ENCODE results near the gene NEK10.

NEK10 gene

GRCh38 chr3:27089645-27090044 is 279.5 kb downstream of the NEK10 start:
- no peak overlapping the region for H3K4me3 ChIP-seq (ENCODE audit: low read depth, low read length)
- no peak for DNase-seq (ENCODE audit: low read depth)
- TF ChIP-seq, protein P1, sequence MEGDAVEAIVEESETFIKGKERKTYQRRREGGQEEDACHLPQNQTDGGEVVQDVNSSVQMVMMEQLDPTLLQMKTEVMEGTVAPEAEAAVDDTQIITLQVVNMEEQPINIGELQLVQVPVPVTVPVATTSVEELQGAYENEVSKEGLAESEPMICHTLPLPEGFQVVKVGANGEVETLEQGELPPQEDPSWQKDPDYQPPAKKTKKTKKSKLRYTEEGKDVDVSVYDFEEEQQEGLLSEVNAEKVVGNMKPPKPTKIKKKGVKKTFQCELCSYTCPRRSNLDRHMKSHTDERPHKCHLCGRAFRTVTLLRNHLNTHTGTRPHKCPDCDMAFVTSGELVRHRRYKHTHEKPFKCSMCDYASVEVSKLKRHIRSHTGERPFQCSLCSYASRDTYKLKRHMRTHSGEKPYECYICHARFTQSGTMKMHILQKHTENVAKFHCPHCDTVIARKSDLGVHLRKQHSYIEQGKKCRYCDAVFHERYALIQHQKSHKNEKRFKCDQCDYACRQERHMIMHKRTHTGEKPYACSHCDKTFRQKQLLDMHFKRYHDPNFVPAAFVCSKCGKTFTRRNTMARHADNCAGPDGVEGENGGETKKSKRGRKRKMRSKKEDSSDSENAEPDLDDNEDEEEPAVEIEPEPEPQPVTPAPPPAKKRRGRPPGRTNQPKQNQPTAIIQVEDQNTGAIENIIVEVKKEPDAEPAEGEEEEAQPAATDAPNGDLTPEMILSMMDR (IDR thresholded peaks at IDR 0.05; ENCODE audit: low read depth, low read length, missing control alignments), result no peak

GRCh38 chr3:27089068-27089467 is 280.1 kb downstream of the NEK10 start:
- no peak for DNase-seq (ENCODE audit: low read depth)
- TF ChIP-seq, protein P1 (IDR thresholded peaks at IDR 0.05; ENCODE audit: low read depth, low read length, missing control alignments), result no peak

DNA sequence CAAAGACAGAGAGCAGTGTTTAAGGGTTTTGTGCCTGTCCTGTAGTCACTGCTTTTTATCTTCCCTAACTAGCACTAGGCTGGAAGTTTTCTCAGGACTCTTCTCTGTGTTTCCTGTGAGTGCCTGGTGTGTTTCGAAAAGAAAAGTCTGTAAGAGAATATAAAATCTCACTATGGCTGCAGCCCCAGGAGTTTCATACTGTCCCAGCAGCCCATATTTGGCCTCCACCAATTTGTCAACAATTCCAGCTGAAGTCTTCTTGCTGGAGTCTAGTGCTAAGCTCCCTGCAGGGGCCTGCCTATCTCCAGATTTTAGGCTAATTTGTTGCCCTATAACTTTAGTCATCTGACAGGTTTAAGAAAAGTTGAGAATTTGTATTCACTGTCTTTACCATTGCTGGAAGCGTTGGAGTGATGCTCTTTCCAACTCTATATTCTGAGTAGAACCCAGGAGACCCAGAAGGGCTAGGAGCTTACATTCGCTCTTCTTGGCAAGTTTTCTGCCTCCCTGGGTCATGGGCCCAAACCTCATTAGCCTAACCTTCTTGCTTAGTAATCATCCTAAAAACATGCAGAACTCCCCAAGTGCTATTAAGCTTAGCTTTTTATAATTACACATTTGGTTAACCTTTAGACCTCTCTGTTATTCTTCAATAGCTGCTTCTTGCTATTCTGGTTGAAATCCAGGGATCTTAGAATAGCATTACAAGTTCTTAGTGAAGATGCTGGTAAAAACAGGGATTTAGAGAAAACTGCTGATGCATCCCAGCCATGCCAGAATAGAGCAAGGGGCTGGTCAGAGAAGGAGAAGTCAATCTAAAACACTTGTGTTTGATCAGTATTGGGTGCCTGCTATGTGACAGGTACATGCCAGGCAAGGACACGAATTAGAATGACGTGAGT is 283.1 kb downstream of the NEK10 start:
- TF ChIP-seq, protein P1 (IDR thresholded peaks at IDR 0.05; ENCODE audit: low read depth, low read length, missing control alignments), result no peak

More at GRCh38 chr3:27089068-27089467, 280.1 kb downstream of the NEK10 start:
- no peak overlapping the region for H3K4me3 ChIP-seq (ENCODE audit: low read depth, low read length)

GRCh38 chr3:27081992-27082607 is 287.1 kb downstream of the NEK10 start:
- DNase-seq (ENCODE audit: low read depth), result no peak
- H3K4me3 ChIP-seq (ENCODE audit: low read depth, low read length), result no peak overlapping the region
- TF ChIP-seq, protein P1 (IDR thresholded peaks at IDR 0.05; ENCODE audit: low read depth, low read length, missing control alignments), result no peak

More for the DNA sequence above, 283.1 kb downstream of the NEK10 start:
- DNase-seq (ENCODE audit: low read depth), result no peak
- no peak overlapping the region for H3K4me3 ChIP-seq (ENCODE audit: low read depth, low read length)

DNA sequence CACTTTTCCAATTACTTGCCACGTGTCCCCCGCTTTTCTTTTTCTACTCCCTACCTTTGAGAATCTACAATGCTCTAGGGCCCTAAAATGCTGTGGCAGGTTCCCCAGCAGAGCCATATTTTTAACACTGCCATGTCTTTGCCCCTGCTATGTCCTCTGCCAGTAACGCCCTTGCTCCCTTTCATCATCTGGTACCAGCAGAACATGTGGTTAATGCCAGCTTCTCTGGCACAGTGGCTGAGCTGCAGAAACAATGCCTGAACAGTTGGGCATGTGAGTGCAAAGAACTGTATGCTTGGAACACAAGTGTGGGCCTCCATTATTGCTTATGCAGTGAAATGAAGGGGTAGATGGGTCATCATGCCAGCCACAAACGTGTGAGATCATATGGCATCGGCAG is 287.6 kb downstream of the NEK10 start:
- TF ChIP-seq, protein P1 (IDR thresholded peaks at IDR 0.05; ENCODE audit: low read depth, low read length, missing control alignments), result no peak
- no peak for DNase-seq (ENCODE audit: low read depth)
- no peak overlapping the region for H3K4me3 ChIP-seq (ENCODE audit: low read depth, low read length)

GRCh38 chr3:27080258-27080525 is 289.0 kb downstream of the NEK10 start:
- TF ChIP-seq, protein P1 (IDR thresholded peaks at IDR 0.05; ENCODE audit: low read depth, low read length, missing control alignments), result no peak

More at GRCh38 chr3:27080258-27080525, 289.0 kb downstream of the NEK10 start:
- no peak overlapping the region for H3K4me3 ChIP-seq (ENCODE audit: low read depth, low read length)
- no peak for DNase-seq (ENCODE audit: low read depth)

Data from GM12864 (cell line).